ENCODE results near the gene DDX10. TPM values are rescaled to one million over a fixed set of nuclear protein-coding genes. Genes with fewer than 3 reads are reported as not detected.
A peak's percentile ranks its signal among the peaks of the same experiment; 100 is the strongest.

Gene DDX10
- total RNA-seq, 1 experiment from 2014 or later, result 48.3 TPM

DNA sequence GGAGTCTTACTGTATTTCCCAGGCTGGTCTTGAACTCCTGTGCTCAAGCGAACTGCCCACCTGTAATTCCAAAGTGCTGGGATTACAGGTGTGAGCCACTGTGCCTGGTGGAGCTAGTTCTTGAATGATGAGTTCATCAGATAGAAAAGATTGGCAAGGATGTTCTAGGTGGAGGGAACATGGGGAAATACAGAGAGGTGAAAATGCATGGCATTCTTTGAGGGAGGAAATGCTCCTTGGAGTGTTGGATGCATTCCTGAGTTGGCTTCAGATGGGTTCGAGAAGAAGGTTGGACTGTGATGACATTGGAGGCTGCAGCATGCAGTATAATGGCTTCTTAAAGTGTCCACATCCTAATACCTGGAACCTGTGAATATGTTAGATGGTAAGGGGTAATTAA, 4.4 kb downstream of the DDX10 start:
- Histone ChIP-seq H3K14ac (ENCODE audit: insufficient read depth, low read length) (no peak overlapping the region), H3K27me3 (ENCODE audit: insufficient read depth, low read length) (no peaks in the 10 kb centered on the region), H3K9me3 (ENCODE audit: control insufficient read depth, low read depth, low read length) (no peaks in the 10 kb centered on the region), H3K4ac (ENCODE audit: low read depth, low read length) (no peak overlapping the region), H3K9ac (ENCODE audit: extremely low read depth, insufficient read length, low read length) (no peak overlapping the region), H3T11ph (ENCODE audit: low read length) (no peak overlapping the region), H2BK120ac (ENCODE audit: low read depth, low read length, poor library complexity, severe bottlenecking) (no peak overlapping the region), H4K5ac (ENCODE audit: insufficient read length, low read depth, low read length) (no peak overlapping the region), H4K91ac (ENCODE audit: insufficient read length, low read depth, low read length) (no peak overlapping the region), H3K4me1 (ENCODE audit: insufficient read depth, low read length) (peaks cover 4% of the 10 kb centered on the region; the same call in 1 of the 2 replicates), H3K79me1 (ENCODE audit: insufficient read depth, low read depth, low read length, poor library complexity, severe bottlenecking) (peaks cover 10% of the 10 kb centered on the region), H2BK12ac (ENCODE audit: insufficient read length, low read depth, low read length) (no peak overlapping the region), H3K18ac (ENCODE audit: insufficient read length, low read depth, low read length) (no peak overlapping the region), H2BK5ac (ENCODE audit: insufficient read length, low read length) (no peak overlapping the region), H3K27ac (ENCODE audit: insufficient read length, low read depth, low read length) (no peak overlapping the region), H2BK20ac (ENCODE audit: low read depth, low read length, poor library complexity, severe bottlenecking) (no peak overlapping the region), H4K20me1 (ENCODE audit: control insufficient read depth, insufficient read depth, insufficient read length) (no peaks in the 10 kb centered on the region), H3K4me2 (ENCODE audit: insufficient read depth, insufficient read length, low read length) (no peak overlapping the region), H2BK15ac (ENCODE audit: low read depth, low read length) (no peak overlapping the region), H3K23me2 (ENCODE audit: insufficient read length, low read depth, low read length, poor library complexity, severe bottlenecking) (peaks cover 3% of the 10 kb centered on the region), H3K79me2 (ENCODE audit: insufficient read depth, low read length) (peaks cover 42% of the 10 kb centered on the region; the same call in 1 of the 2 replicates), H2AK5ac (ENCODE audit: insufficient read length, low read length) (no peak overlapping the region), H4K8ac (replicated peaks; ENCODE audit: insufficient read length, low read depth, low read length) (no peak overlapping the region), H3K56ac (ENCODE audit: insufficient read length, low read depth, low read length) (no peak overlapping the region), H2AFZ (ENCODE audit: low read length) (no peak overlapping the region), H3K23ac (ENCODE audit: insufficient read length, low read depth, low read length) (no peak overlapping the region)
- Mint-ChIP-seq H3K27me3 (ENCODE audit: low read depth) (0 out of 2 replicates have a peak, but pooled peaks cover 2% of the 10 kb centered on the region), H3K36me3 (ENCODE audit: insufficient read depth in 1 of 3, low read depth in 3 of 3) (peaks cover 10 to 20% (median 19%) of the 10 kb centered on the region in 3 experiments; a peak in 6 of 7 replicates), H3K4me3 (no peak overlapping the region; a peak in 1 of 5 replicates), H3K27ac (peak overlapping the region in 1 of 3 experiments; percentile 3; a peak in 1 of 7 replicates), H3K9me3 (no peaks in the 10 kb centered on the region; a peak in 1 of 5 replicates), H3K4me1 (peaks cover 27 to 35% of the 10 kb centered on the region in 2 experiments)
- no peak for DNase-seq
- WGBS (ENCODE audit: extremely low coverage, insufficient read length, low lambda C conversion rate), result no CpG with 5 or more reads among the region's 2 CpGs
- no peak for TF ChIP-seq CTCF (conservative IDR thresholded peaks at IDR 0.05)
